HG02763 (cell line): ENCODE measurements around the gene MMEL1.
"Not testable (repeated sequence)": the region's sequence is repeated elsewhere in the genome, so short reads cannot be mapped to it uniquely, and the experiment has no call there.

ENCODE experiments used
- ATAC-seq: cut with Tn5 transposase; IDR thresholded peaks from one replicate; pipeline ENCODE4 v1.9.1; 2021; ENCODE audit warnings: mild to moderate bottlenecking, moderate library complexity; ENCODE audit not compliant: unreplicated experiment

Gene MMEL1

DNA sequence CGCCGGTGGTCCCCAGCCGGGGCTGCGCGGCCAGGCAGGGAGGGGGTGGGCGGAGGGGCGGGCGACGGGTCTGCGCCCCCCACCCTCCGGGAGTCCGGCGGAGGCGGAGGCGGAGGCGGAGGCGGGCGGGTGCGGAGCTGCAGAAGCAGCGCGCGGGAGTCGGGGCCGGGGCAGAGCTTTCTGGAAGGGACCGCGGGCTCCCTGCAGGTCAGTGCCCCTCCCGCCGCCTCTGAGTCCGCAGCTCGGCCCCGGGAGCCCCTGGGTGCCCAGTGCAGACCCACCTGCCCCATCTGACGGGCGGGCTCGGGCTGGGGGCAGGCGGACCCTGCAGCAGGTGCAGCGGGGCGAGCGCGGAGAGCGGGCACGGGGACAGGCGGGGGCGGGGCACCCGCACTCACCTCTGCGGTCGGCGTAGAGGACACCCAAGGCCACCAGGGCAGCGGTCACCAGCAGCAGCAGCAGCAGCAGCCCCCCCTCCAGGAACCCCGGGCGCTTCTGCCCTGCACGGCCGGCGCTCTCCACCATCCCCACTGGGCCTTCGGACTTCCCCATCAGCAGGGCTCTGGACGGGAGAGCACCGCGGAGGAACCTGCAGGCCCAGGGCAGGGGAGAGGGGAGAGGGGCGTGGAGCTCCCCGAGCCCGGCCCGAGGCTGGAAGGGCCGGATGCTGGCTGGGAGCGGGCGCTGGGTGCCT is 3.7 kb downstream of the MMEL1 start:
- no peak for ATAC-seq

DNA sequence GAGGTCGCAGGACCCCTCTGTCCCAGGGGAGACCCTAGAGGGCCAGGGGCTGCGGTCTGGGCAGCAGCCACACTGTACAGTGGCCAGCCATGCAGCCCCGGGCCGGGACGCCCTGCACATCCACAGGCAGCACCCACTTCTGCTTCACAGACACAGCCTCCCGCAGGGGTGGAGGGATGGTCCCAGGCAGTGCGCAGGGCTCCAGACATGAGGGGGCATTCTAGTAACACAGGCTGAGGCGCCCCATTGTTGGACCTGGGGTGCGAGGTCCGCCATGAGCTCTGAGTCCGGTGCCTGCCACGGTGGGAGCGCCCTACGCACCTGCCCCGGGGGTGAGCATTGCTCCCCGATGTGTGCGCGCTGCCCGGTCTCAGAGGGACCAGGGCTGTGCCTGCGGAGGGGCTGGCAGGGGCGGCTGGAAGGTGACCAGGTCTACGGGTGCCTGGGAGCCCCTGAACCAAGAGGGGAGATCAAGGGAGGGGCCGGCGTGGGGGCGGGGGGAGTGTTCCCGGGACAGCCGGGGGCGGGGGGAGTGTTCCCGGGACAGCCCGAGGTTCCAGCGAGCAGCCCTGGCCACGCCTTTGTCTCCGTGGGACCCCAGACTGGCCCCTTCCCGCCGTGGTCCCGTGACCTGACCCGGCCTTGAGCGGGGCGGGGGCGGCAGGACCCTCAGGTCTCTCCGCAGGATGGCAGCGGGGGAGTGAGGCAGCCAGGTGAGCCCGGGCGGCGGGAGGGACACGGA is 4.5 kb downstream of the MMEL1 start:
- ATAC-seq: no peak

DNA sequence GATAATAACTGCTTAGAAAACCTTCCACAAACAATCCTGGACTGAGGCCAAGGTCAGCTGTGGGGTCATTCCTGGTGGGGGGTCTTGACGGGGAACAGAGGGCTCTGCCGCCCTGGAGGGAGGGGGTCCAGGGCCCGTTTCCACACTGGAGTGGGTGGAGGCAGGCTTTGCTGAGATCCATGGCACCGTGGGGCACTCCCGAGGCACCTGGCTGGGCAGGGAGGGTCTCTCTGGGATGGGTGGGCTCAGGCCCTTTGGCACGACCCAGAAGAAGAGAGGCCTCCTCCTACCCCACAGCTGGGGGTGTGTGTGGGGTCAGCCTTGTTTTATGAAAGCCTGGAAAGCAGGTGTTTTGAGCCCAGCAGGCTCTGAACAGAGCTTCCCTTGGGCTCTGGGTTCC is 5.1 kb downstream of the MMEL1 start:
- no peak for ATAC-seq

DNA sequence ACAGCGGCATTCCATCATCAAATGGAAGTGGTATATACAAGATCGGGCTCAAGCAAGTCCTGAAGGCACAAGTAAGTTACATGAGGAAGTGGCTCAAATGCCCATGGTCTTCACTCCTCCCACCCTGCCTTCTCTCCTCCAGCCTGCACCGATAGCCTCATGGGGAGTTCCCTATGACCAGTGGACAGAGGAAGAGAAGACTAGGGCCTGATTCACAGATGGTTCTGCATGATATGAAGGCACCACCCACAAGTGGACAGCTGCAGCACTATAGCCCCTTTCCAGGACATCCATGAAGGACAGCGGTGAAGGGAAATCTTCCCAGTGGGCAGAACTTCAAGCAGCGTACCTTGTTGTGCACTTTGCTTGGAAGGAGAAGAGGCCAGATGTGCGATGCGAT is 7.1 kb downstream of the MMEL1 start:
- ATAC-seq: not testable (repeated sequence)

DNA sequence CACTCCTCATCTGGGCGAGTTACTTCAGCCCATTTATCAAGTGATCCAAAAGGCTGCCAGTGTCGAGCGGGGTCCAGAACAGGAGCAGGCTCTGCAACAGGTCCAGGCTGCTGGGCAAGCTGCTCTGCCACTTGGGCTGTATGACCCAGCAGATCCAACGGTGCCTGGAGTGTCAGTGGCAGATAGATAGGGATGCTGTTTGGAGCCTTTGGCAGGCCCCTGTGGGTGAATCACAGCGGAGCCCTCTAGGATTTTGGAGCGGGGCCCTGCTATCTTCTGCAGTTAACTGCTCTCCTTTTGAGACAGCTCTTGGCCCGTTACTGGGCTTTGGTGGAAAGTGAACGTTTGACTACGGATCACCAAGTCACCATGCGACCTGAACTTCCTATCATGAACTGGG is 7.5 kb downstream of the MMEL1 start:
- ATAC-seq: no peak

DNA sequence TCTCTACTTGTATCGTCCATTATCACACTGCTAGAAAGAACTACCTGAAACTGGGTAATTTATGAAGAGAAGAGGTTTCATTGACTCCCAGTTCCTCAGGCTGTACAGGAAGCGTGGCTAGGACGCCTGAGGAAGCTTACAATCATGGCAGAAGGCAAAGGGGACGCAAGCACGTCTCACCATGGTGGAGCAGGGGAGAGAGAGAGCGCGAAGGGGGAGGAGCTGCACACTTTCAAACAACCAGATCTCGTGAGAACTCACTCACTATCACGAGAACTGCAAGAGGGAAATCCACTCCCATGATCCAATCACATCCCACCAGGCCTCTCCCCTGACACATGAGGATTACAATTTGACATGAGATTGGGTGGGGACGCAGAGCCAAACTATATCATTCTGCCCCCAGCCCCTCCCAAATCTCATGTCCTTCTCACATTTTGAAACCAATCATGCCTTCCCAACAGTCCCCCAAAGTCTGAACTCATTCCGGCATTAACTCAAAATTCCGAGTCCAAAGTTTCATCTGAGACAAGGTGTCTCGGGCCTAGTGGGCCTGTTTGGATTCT is 8.0 kb downstream of the MMEL1 start:
- ATAC-seq: no peak

DNA sequence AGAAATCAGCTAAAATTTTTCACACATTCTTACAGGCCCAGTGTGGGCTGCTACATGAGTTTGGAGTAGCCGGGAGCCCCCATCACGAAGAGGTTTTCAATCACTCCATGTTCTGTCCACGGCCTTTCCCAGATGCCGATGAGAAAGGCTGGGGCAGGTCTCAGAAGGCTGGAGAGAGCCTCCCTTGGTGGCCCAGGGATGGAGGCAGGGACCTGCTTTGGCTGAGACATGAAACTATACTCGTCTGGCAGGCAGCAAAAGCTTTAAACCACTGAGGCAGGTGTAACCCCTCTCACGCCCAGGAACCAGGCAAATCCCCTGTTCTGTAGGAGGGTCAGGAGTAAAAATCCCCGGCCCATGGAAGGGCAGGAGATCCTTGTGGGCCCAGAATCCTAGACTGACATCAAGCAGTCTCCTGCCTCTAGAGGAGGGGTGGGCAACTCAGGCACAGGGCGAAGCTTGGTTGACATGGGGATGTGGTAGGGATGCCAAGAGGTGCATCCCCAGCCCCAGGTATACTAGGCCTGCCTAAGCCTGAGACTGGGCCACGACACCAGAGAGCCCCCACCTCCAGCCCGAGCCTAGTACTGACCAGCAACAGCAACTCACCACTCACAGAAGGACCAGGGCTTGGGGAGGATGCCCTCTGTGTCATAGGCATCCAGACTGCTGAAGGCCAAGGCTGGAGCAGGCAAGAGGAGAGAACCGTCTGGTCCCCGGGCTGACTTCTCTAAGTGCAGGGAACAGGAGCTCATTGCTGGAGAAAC is 9.1 kb downstream of the MMEL1 start:
- no peak for ATAC-seq

DNA sequence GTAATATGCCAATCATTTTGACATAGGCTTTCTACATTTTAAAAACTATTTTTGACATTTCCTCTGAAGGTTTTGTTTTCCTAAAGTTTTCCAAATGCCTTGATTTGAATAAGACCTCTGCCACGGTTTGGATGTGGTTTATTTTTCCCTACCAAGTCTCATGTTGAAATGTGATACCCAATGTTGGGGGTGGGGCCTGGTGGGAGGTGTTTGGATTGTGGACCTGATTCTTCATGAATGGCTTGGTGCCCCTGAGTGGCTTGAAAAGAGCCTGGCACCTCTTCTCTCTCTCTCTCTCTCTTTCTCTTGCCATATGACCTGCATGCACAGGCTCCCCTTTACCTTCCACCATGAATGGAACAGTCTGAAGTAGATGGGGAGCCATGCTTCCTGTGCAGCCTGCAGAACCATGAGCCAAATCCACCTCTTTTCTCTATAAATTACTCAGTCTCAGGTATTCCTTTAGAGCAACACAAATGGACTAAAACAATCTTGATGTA is 14.8 kb downstream of the MMEL1 start:
- ATAC-seq: no peak

DNA sequence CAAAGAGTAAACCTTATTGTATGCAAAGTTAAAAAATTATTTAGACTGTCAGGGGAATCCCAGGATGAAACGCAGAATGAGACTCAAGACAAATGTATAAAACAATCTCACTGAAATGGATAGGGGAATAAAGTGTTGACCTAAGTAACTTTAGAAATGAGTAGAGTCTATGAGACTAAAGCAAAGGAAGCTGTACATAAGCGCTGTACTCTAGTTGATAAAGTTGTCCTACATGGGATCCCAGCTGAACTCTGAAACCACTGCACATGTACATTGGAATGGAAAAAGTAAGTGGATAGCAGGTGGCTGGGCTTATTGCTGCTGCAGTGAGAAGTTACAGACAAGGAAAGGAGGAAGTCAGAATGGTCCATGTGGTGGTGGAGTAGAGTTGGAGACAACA is 18.7 kb downstream of the MMEL1 start:
- ATAC-seq: no peak

DNA sequence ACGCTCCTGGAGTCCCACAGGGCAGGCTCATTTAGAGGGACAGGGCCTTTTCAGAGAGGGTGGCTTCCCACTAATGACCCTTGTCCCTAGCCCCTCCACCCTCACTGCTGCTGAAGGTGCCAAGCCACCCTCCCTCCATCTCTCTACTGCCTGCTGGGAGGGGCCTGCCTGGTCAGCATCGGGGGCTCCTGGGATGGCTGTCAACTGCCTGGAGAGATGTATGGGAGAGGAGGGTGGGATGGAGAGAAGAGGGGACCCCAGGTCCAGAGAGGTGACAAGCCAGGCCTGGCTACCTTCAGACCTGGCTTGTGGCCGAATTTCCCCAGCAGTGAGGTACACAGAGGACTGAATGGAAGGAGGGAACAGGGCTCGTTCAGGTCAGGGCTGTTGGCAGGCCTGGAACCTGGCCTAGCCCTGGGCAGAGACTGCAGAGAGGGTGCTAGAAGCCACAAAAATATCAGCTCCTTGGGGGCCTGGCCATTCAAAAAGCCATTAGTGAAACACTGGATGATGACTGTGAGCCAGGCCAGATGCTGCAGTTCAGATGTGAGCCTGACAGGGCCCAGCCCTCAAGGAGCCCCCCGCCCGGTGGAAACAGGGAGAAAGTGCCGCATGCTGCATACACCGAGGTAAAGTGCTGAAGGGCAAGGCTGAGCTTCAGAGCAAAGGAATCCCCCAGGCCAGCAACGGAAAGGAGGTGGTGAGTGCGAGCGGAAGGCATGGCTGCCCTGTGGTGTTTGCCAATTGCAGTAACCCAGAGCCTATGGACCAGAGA is 20.0 kb downstream of the MMEL1 start:
- ATAC-seq: no peak

DNA sequence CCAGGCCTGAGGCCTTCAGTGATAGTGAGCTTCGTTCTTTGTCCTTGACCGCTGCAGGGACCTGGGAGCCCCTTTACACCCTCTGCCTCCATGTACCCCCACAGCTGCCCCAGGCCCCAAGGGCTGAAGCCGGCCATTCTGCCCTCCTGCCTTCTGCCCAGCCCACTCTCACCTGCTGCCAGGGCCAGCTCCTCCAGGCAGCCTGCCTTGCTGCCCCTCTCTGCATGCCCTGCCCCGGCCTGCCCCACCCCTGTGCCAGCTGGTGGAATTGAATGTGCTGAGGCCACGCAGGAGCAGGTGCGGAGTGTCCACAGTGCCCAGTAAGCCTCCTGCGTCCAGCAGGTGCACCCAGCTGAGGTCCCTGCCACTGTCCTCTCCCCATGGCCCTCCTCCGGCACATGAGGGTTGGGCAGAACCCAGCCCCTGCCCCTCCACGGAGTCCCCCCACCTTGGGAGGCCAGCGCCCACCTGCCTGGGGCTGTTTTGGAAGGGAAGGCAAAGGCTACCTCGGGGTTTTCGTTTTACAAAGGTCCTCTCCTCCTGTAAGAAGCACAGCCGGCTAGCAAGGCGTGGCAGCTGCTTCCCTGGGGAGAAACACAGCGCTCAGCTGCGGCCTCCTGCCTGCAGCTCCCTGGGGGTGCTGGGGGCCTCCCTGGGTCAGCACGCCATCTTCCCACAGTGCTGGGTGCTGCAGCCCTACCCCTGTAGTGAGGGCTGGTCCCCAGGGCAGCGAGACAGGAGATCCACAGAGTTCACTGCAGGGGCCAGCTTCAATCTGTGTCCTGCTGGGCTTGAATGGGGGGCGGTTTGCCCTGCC is 21.0 kb downstream of the MMEL1 start:
- no peak for ATAC-seq

DNA sequence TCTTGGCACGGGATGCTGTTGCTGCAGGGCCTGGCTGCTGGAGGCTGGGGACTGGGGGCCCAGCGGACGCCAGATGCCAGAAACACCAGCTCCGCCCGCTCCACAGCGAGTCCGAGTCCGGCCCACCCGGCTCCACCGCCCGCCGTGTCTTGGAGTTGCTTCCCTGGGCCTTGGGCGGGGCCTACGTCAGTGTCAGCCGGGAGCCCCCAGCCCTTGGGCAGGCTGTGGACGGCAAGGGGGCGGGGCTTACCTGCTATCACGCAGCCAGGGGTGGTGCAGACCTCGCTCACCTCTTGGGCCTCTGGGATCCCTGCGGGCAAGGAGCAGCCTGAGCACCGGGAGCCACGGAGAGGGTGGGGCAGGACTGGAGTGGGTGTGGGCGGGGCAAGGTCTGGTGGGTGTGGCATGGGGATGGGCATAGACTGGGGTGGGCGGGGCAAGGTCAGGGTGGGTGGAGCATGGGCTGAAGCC is 21.8 kb downstream of the MMEL1 start:
- no peak for ATAC-seq

DNA sequence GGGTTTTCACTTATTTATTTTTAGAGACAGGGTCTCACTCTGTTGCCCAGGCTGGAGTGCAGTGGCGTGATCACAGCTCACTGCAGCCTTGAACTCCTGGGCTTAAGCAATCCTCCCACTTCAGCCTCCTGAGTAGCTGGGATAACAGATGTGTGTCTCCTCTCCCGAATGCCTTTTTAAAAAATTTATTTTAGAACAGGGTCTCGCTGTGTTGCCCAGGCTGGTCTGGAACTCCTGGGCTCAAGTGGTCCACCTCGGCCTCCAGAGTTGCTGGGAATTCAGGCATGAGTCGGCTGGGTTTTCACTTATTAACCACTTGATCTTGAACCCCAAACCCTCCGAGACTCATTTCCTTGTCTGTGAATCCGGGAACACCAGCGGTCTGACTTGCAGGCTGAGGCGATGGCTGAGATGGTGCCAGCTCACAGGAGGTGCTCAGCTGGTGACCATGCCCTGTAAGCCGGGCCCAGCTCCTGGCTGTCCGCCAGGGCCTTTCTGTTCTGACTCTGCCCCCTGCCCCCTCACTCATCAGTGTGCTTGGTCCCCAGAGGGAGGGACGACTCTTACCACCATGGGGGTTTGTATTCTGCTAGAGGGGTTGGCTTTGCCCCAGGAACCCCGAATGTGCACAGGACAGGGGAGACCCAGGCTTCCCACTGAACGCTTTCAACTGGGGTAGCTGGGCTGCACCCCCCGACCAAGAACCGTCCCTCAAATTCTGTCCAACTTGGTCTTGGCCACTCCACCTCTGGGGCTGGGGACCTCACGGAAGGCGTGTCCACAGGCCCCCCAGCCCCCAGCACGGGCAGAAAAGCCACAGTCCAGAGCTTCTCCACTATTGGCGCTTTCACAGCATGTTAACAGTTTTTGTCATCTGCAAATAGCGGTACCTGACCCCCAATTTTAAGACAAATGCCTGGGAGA is 22.5 kb downstream of the MMEL1 start:
- ATAC-seq: no peak

DNA sequence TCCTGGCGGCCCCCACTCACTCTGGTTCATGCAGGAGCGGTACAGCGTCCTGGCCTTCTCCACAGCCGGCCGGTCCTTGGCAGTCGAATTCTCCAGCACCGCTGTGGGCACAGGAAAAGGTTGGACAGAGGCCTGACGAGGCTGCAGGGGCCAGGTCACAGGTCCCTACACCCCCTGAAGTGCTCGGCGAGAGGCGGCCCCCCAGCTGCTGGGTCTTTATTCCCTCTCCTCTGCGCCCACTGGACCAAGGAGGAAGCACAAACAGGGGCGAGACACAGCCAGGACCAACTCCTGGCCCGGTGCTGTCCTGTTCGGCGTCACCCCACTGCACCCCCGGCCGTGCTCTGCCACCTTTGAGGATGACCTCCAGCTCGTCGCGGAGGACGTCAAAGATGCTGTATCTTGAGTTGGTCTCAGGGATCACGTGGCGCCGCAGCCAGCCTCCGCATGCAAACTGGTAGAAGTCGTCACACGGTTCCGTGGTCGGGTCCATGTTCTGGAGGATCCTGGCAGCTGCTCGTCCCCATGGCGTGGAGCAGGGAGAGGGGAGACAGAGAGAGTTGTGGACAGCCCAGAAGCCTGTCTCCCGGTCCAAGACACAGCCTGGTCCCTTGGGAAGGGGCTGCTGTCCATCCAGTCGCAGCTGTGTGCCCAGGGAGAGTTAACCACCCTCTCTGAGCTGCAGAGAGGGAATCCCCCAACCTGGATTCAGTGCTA is 23.3 kb downstream of the MMEL1 start:
- no peak for ATAC-seq

DNA sequence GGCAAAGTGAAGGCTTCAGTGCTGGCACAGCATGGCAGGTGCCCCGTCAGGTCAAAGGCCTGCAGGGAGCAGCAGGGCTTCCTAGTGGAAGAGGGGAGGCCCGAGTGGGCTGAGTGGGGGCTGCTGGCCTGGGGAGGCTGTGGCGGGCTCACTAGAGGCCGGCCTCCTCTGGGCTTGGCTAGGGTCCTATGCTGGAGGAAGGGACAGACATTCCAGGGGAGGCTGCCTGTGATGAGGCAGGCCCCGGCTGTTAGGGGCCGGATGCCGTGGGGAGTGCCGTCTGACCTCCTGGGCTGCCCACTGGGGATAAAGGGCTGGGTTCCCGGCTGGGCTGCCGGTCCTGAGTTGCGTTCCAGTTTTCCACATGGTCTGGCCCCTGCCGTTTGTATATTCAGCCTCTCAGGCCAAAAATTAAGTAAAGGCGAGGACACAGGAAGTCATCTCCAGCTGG is 25.1 kb downstream of the MMEL1 start:
- no peak for ATAC-seq

DNA sequence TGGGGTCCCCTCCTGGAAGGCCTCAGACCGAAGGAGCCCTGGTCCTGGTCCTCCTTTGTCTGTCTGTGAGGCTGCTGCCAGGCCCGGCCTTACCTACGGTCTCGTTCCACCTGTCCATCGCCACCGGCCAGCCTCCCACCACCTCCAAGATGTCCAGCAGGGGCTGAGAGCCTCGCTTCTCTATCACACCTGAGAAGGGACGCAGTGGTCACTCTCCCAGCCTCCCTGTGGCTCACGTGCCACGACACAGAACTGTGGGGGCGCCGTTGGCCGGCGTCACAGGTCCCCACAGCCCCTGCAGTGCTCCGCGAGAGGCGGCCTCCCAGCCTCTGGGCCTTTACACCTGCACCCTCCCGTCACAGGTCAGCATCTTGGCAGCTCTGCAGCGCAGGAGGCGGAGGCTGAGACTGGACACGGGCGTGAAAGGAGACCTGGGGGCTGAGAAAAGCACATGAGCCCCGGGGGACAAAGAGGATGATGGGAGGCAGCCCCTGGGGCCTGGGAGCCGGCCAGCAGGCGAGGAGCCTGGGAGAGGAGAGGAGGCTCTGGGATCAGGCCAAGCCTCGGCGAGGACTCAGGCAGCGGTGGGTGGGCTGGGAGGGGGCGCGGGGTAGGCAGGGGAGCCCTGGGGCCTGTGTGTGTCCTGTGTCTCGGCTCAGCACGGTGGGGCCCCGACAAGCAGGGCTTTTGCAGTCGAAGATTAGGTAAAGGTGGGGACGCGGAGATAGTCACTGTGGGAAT is 25.8 kb downstream of the MMEL1 start:
- no peak for ATAC-seq

DNA sequence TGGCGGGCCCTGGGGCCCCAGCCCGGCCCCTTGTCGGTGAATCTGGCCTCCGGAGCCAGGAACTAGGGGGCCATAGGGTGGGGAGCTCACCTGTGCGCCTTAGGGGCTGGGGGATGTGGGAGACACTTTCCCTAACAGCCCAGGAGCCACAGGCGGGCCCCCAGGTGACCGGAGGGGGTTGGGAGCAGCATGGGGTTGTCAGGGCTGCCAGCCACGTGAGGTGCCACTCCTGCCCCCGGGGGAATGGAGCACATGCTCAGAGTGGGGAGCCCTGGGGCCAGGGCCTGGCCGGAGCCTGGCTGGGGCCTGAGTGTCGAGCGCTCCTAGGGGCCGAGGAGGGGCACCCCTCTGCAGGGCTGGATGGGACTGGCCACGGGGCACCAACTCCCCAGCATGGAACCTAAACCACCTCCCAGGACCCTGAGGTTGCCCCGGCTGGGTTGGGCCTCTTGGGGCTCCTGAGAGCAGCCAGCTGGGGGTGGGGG is 26.4 kb downstream of the MMEL1 start:
- no peak for ATAC-seq
